HepG2 (cell line): ENCODE data around the gene CPLX1. TPM values are rescaled to one million over a fixed set of nuclear protein-coding genes. Genes with fewer than 3 reads are reported as not detected.
"Not testable (repeated sequence)": the region's sequence is repeated elsewhere in the genome, so short reads cannot be mapped to it uniquely, and the experiment has no call there.

ENCODE experiments used
- ATAC-seq: fragments of 200-7000 bp; cut with Tn5 transposase; 3 replicates; pipeline ENCODE4 v1.9.1; 2020; ENCODE audit warnings: mild to moderate bottlenecking, moderate library complexity
- BruUV-seq: library from RNA; stranded (reverse); fragments of 400-500 nt; replicated peaks from 2 replicates; lab custom pipeline; 2021; lab: Mats Ljungman, UMichigan
- CTCF ChIA-PET: fragments of 300-600 bp; formaldehyde crosslinking; extraction: SDS; loops from one replicate; lab custom pipeline; 2021; ENCODE audit warnings: low total read pairs, inconsistent platforms, low intra/inter-chr PET ratio; lab: Yijun Ruan, JAX
- POLR2A ChIA-PET: fragments of 350-600 bp; sonication (Branson Sonifier 250); formaldehyde crosslinking; loops from one replicate; lab custom pipeline; 2020; ENCODE audit warnings: antibody characterized with exemption, inconsistent platforms; lab: Yijun Ruan, JAX
- DNase-seq: peaks from one replicate; pipeline ENCODE4 v3.0.0-alpha.2; 2015; ENCODE audit warnings: low spot score
- FAIRE-seq: peaks from 3 replicates; lab custom pipeline; 2011; peaks lifted over from hg19 to GRCh38; lab: Jason Lieb, UNC
- H2AFZ ChIP-seq: one replicate; pipeline ENCODE4 v1.6.1; 2011; ENCODE audit warnings: low read length, inconsistent platforms
- H3K27ac ChIP-seq: fragments of 300-600 bp; 3 replicates; pipeline ENCODE4 v1.8.0; 2011; ENCODE audit warnings: mixed run types, mild to moderate bottlenecking, mixed read lengths, low read length, inconsistent platforms; ENCODE audit not compliant: insufficient read depth; ENCODE audit errors: extremely low read length
- H3K27me3 ChIP-seq, 2 experiments: fragments of 200-600 bp in 1 of 2; 2 replicates in 1 of 2; 3 replicates in 1 of 2; pipeline versions ENCODE4 v1.6.0 to v1.8.0; 2011; ENCODE audit warnings: low read length in 2 of 2, mild to moderate bottlenecking in 2 of 2, moderate library complexity in 2 of 2, inconsistent platforms in 1 of 2; ENCODE audit not compliant: insufficient read depth in 2 of 2, control insufficient read depth in 1 of 2
- H3K36me3 ChIP-seq, 2 experiments: fragments of 200-600 bp in 1 of 2; replicated peaks in 1 of 2; 2 replicates in 1 of 2; 3 replicates in 1 of 2; pipeline versions ENCODE4 v1.5.1 to v1.8.0; 2011; ENCODE audit warnings: low read length in 2 of 2, inconsistent platforms in 1 of 2; ENCODE audit not compliant: insufficient read depth in 2 of 2, control insufficient read depth in 1 of 2
- H3K4me1 ChIP-seq: 2 replicates; pipeline ENCODE4 v1.5.1; 2012; ENCODE audit warnings: low read length, inconsistent platforms; ENCODE audit not compliant: insufficient read depth
- H3K4me2 ChIP-seq: 2 replicates; pipeline ENCODE4 v1.6.0; 2011; ENCODE audit warnings: low read depth, low read length, inconsistent platforms
- H3K4me3 ChIP-seq, 3 experiments: fragments of 200-600 bp in 1 of 3; sonication (generic), shearing (Covaris generic) in 1 of 3; replicated peaks in 1 of 3; 2 replicates each; pipeline ENCODE4 v1.5.1; 2011 to 2016; ENCODE audit warnings: low read length in 3 of 3, inconsistent platforms in 2 of 3, low read depth in 2 of 3, mild to moderate bottlenecking in 2 of 3, control low read depth in 1 of 3, mixed read lengths in 1 of 3; ENCODE audit not compliant: insufficient read depth in 1 of 3
- H3K79me2 ChIP-seq: one replicate; pipeline ENCODE4 v1.6.1; 2011; ENCODE audit warnings: low read length, inconsistent platforms; ENCODE audit not compliant: insufficient read depth
- H3K9ac ChIP-seq: 2 replicates; pipeline ENCODE4 v1.6.0; 2011; ENCODE audit warnings: mild to moderate bottlenecking, low read depth, low read length, inconsistent platforms; ENCODE audit not compliant: insufficient read depth
- H3K9me3 ChIP-seq: 2 replicates; pipeline ENCODE4 v1.5.1; 2012; ENCODE audit warnings: mild to moderate bottlenecking, low read length
- H4K20me1 ChIP-seq: 2 replicates; pipeline ENCODE4 v1.6.0; 2011; ENCODE audit warnings: inconsistent platforms, mild to moderate bottlenecking, low read length, moderate library complexity; ENCODE audit not compliant: insufficient read depth
- AGO2 ChIP-seq: fragments of 200-400 bp; formaldehyde crosslinking; optimal IDR thresholded peaks from 2 replicates; pipeline ENCODE3; 2017; ENCODE audit warnings: mild to moderate bottlenecking, low read depth, low read length, moderate library complexity
- ATAD3A ChIP-seq: sonication (generic); formaldehyde crosslinking; IDR thresholded peaks from 2 replicates; pipeline ENCODE4 v1.4.0; 2020; ENCODE audit warnings: missing genetic modification reagents
- HOXA9 ChIP-seq: sonication (generic); formaldehyde crosslinking; IDR thresholded peaks from 2 replicates; pipeline ENCODE4 v1.8.1; 2022; ENCODE audit warnings: missing genetic modification reagents, mild to moderate bottlenecking, moderate library complexity, borderline replicate concordance
- ZFP36L1 ChIP-seq: sonication (generic); formaldehyde crosslinking; IDR thresholded peaks from 2 replicates; pipeline ENCODE4 v1.8.0; 2022; ENCODE audit warnings: mild to moderate bottlenecking, missing genetic modification reagents, moderate library complexity
- WGBS: methylation state at CpG from one replicate; pipeline ENCODE4 v1.1.6; 2017; ENCODE audit warnings: low lambda C conversion rate; 5-methylcytosine and 5-hydroxymethylcytosine counted together
- in situ Hi-C: cut with HindIII; loops from 2 replicates; pipeline ENCODE4 v1.10.0; 2017; ENCODE audit warnings: low pct_unique_long_range_greater_than_20kb; ENCODE audit not compliant: extremely low pct_ligation_motif_present
- intact Hi-C: fragments of 100-400 bp; cut with micrococcal nuclease; formaldehyde crosslinking; loops from one replicate; pipeline ENCODE4 v1.10.0; 2022; ENCODE audit not compliant: unreplicated experiment
- polyA plus RNA-seq, 8 experiments: library from polyadenylated mRNA; depleted of rRNA in 3 of 8; stranded (reverse) in 7 of 8; unstranded in 1 of 8; fragments of >200 nt; fragmentation: Illumina TruSeq in 4 of 8; extraction: Trizol in 4 of 8; gene quantifications; 2 replicates each; pipeline versions ENCODE4 v1.2.1 to v1.2.3, GENCODE V29; 2011 to 2016; ENCODE audit warnings: low read depth in 4 of 8, missing spikeins in 1 of 8, mixed read lengths in 1 of 8; ENCODE audit not compliant: insufficient read depth in 1 of 8
- total RNA-seq, 5 experiments: library from RNA; depleted of rRNA; stranded (reverse); fragments of >200 nt; fragmentation: Illumina TruSeq; extraction: Trizol; gene quantifications; 2 replicates each; pipeline ENCODE4 v1.2.3, GENCODE V29; 2016; ENCODE audit warnings: low read depth in 1 of 5

Gene CPLX1
- total and polyA plus RNA-seq, 2 of the 13 experiments (the other 11 are each of a cell fraction or from before 2014, with no cell fraction given), result 0.18 TPM

GRCh38 chr4:757111-757510 is 68.8 kb downstream of the CPLX1 start:
- no peak overlapping the region for H3K4me3 ChIP-seq
- no peaks in the 10 kb centered on the region; a peak in 1 of 5 replicates for H3K27me3 ChIP-seq
- H3K36me3 ChIP-seq, result peaks cover 12 to 55% of the 10 kb centered on the region in 2 experiments; a peak in 3 of 5 replicates
- no peak overlapping the region for H2AFZ ChIP-seq
- POLR2A ChIA-PET, result no interaction called here
- H3K4me1 ChIP-seq, result peaks cover 1% of the 10 kb centered on the region; the same call in 1 of the 2 replicates
- BruUV-seq, result no TSS peak
- no peak overlapping the region for H3K9ac ChIP-seq
- TF ChIP-seq ATAD3A (no peak), ZFP36L1 (no peak), AGO2 (peak; percentile 68)
- CTCF ChIA-PET, result no interaction called here
- no peak for ATAC-seq
- H3K27ac ChIP-seq, result no peak overlapping the region
- FAIRE-seq, result no peak
- no peaks in the 10 kb centered on the region for H3K79me2 ChIP-seq
- H3K9me3 ChIP-seq, result no peaks in the 10 kb centered on the region
- intact Hi-C loops, result no loop called here
- no peak overlapping the region for H3K4me2 ChIP-seq
- no peak for DNase-seq
- WGBS, result 96% methylated on average over 16 of the region's 20 CpGs
- H4K20me1 ChIP-seq, result peaks cover 4% of the 10 kb centered on the region; the same call in 1 of the 2 replicates
- in situ Hi-C loops, result no loop called here

GRCh38 chr4:754221-755120 is 71.5 kb downstream of the CPLX1 start:
- no TSS peak for BruUV-seq
- FAIRE-seq, result no peak
- no peak overlapping the region for H3K27ac ChIP-seq
- 96% methylated on average over 23 of the region's 32 CpGs for WGBS
- H2AFZ ChIP-seq, result no peak overlapping the region
- DNase-seq, result no peak
- TF ChIP-seq HOXA9 (CRISPR knock-in tag), result no peak
- TF ChIP-seq AGO2, result peak; percentile 80
- no peak overlapping the region for H3K4me2 ChIP-seq
- H3K27me3 ChIP-seq, result no peaks in the 10 kb centered on the region; a peak in 1 of 5 replicates
- no peaks in the 10 kb centered on the region for H3K4me1 ChIP-seq
- in situ Hi-C loops, result no loop called here
- no peak overlapping the region for H3K4me3 ChIP-seq
- H3K36me3 ChIP-seq, result peaks cover 14 to 52% of the 10 kb centered on the region in 2 experiments; a peak in 4 of 5 replicates
- H3K79me2 ChIP-seq, result no peaks in the 10 kb centered on the region
- H4K20me1 ChIP-seq, result peaks cover 4% of the 10 kb centered on the region; the same call in 1 of the 2 replicates
- H3K9ac ChIP-seq, result no peak overlapping the region
- intact Hi-C loops, result no loop called here
- CTCF ChIA-PET, result no interaction called here
- no peaks in the 10 kb centered on the region for H3K9me3 ChIP-seq
- ATAC-seq, result peak; percentile 42
- POLR2A ChIA-PET, result no interaction called here

GRCh38 chr4:753186-753585 is 72.7 kb downstream of the CPLX1 start:
- POLR2A ChIA-PET, result interaction anchor here (1.3 kb wide), 1 partner anchor 29 kb away, joined by 6 read pairs; no protein-coding TSS in a partner anchor
- intact Hi-C loops, H3K4me2 ChIP-seq, H3K9ac ChIP-seq, BruUV-seq, H3K4me3 ChIP-seq, DNase-seq, H4K20me1 ChIP-seq, H3K79me2 ChIP-seq, H3K27ac ChIP-seq, H3K9me3 ChIP-seq, FAIRE-seq, H2AFZ ChIP-seq, ATAC-seq, H3K27me3 ChIP-seq, in situ Hi-C loops, H3K4me1 ChIP-seq, CTCF ChIA-PET: not testable (repeated sequence)
- H3K36me3 ChIP-seq, result peaks cover 14 to 58% of the 10 kb centered on the region in 2 experiments; a peak in 4 of 5 replicates
- 97% methylated on average over 13 of the region's 13 CpGs for WGBS
